ENCODE results near the gene SLC1A2. TPM values are rescaled to one million over a fixed set of nuclear protein-coding genes. Genes with fewer than 3 reads are reported as not detected.

SLC1A2 gene
- total RNA-seq, 1 experiment from 2014 or later, result 0.11 TPM

DNA sequence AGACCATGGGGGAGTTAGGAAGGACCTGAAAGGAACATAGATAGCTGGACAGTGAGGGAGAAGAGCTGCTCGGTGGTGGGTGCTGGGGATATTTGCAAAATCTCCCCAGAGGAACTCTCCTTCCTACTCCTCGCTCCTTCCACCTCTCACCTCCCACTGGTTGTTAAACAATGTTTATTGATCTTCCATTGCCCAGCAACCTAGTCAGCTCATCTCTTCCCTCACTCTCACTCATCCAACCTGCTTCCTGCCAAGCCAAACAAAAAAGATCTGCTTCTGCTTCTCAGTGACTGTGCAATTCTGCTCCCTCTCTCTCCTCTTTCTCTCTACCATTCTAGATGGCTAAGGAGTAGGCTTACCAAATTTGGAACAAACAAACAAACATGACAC lies 115.0 kb downstream of the SLC1A2 start:
- Histone ChIP-seq H3K4me1 (ENCODE audit: insufficient read depth, low read length, poor library complexity, severe bottlenecking) (no peaks in the 10 kb centered on the region), H3K27ac (ENCODE audit: low read depth, low read length, poor library complexity, severe bottlenecking) (no peak overlapping the region), H3K27me3 (replicated peaks; ENCODE audit: insufficient read depth, low read depth, low read length, poor library complexity) (peaks cover 6% of the 10 kb centered on the region), H3K9me3 (ENCODE audit: low read depth, low read length, poor library complexity, severe bottlenecking) (no peaks in the 10 kb centered on the region), H3K4me3 (ENCODE audit: low read depth, low read length, poor library complexity, severe bottlenecking) (no peak overlapping the region), H3K36me3 (ENCODE audit: insufficient read depth, low read length, poor library complexity, severe bottlenecking) (no peaks in the 10 kb centered on the region)
- CTCF ChIA-PET, result interaction anchor here (0.5 kb wide), 1 partner anchor 514 kb away, joined by 3 read pairs; no protein-coding TSS in a partner anchor
- no TSS peak for BruUV-seq (replicated peaks)
- intact Hi-C loops (cut with micrococcal nuclease; ENCODE audit: unreplicated experiment), result no loop called here
- POLR2A ChIA-PET (ENCODE audit: low non-redundant PET), result no interaction called here
- no peak for DNase-seq (ENCODE audit: low spot score)
- TF ChIP-seq, protein P1, sequence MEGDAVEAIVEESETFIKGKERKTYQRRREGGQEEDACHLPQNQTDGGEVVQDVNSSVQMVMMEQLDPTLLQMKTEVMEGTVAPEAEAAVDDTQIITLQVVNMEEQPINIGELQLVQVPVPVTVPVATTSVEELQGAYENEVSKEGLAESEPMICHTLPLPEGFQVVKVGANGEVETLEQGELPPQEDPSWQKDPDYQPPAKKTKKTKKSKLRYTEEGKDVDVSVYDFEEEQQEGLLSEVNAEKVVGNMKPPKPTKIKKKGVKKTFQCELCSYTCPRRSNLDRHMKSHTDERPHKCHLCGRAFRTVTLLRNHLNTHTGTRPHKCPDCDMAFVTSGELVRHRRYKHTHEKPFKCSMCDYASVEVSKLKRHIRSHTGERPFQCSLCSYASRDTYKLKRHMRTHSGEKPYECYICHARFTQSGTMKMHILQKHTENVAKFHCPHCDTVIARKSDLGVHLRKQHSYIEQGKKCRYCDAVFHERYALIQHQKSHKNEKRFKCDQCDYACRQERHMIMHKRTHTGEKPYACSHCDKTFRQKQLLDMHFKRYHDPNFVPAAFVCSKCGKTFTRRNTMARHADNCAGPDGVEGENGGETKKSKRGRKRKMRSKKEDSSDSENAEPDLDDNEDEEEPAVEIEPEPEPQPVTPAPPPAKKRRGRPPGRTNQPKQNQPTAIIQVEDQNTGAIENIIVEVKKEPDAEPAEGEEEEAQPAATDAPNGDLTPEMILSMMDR (conservative IDR thresholded peaks at IDR 0.05; ENCODE audit: low read depth, low read length), result no peak
- TF ChIP-seq EZH2 (IDR thresholded peaks at IDR 0.05; ENCODE audit: borderline replicate concordance, low read depth, low read length, poor library complexity, severe bottlenecking), result no peak

DNA sequence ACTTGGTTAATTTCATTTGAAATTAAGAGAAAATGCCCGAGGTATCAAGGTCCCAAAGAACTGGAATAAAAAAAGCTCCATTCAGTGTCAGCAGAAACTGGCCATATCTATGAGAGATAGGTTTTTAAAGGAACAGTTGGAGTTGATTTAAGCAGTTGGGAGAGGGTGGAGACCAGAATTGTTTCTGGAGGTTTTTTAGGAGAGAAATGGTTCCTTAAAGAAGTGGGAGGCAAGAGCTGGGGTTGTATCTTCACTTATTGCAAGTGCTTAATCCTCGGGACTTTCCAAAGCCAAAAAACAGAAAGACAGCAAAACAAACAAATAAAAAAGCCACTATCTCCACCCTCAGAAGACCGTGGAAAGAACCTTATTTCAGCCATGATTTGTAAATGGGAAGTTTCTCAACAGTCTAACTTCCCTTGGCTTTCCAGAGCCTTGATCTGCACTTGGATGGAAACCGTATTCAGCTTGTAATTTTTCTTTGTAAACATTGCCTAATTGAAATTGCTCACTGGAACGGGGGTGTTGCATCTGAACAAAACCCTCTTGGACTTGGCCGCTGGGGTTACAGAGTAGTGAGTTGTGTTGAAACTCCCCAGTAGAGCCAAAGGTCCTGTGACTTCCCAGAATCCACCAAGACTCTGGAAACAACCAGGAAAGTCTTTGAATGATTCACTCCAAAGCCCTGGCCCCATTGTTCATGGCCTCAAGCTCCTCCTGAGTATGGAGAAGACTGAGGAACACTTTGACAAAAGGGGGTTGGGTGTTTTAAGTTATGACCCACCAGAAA lies 115.6 kb downstream of the SLC1A2 start:
- Histone ChIP-seq H3K4me3 (ENCODE audit: low read depth, low read length, poor library complexity, severe bottlenecking) (no peak overlapping the region), H3K27me3 (replicated peaks; ENCODE audit: insufficient read depth, low read depth, low read length, poor library complexity) (peaks cover 7% of the 10 kb centered on the region), H3K9me3 (ENCODE audit: low read depth, low read length, poor library complexity, severe bottlenecking) (no peaks in the 10 kb centered on the region), H3K36me3 (ENCODE audit: insufficient read depth, low read length, poor library complexity, severe bottlenecking) (no peaks in the 10 kb centered on the region), H3K27ac (ENCODE audit: low read depth, low read length, poor library complexity, severe bottlenecking) (no peak overlapping the region), H3K4me1 (ENCODE audit: insufficient read depth, low read length, poor library complexity, severe bottlenecking) (no peaks in the 10 kb centered on the region)
- no peak for TF ChIP-seq EZH2 (IDR thresholded peaks at IDR 0.05; ENCODE audit: borderline replicate concordance, low read depth, low read length, poor library complexity, severe bottlenecking)
- TF ChIP-seq, protein P1 (conservative IDR thresholded peaks at IDR 0.05; ENCODE audit: low read depth, low read length), result no peak
- POLR2A ChIA-PET (ENCODE audit: low non-redundant PET), result interaction anchor here (0.6 kb wide), 1 partner anchor 22 kb away, joined by 3 read pairs; no protein-coding TSS in a partner anchor
- CTCF ChIA-PET, result no interaction called here
- no TSS peak for BruUV-seq (replicated peaks)
- intact Hi-C loops (cut with micrococcal nuclease; ENCODE audit: unreplicated experiment), result no loop called here
- no peak for DNase-seq (ENCODE audit: low spot score)

DNA sequence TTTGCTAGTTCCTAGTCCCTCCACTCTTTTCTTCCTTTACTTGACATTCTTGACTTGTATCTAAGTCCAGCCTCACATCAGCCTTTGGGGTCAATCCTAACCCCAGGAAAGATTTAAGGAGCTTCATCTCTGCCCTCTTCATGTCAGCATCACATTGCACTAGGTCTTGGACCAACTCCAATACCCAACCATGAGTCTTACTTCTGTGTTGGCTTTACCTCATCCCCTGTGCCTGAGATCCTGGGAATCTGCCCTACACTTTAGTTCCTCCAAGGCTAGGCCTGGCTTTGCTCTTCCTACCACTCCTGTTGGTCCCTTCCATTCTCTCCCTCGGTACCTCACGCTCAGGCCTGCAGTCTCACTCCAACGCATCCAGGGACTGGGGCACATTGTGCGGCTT lies 117.0 kb downstream of the SLC1A2 start:
- H3K36me3 ChIP-seq (ENCODE audit: insufficient read depth, low read length, poor library complexity, severe bottlenecking), result no peaks in the 10 kb centered on the region
- intact Hi-C loops (cut with micrococcal nuclease; ENCODE audit: unreplicated experiment), result no loop called here
- no peaks in the 10 kb centered on the region for H3K4me1 ChIP-seq (ENCODE audit: insufficient read depth, low read length, poor library complexity, severe bottlenecking)
- no peaks in the 10 kb centered on the region for H3K9me3 ChIP-seq (ENCODE audit: low read depth, low read length, poor library complexity, severe bottlenecking)
- peaks cover 19% of the 10 kb centered on the region for H3K27me3 ChIP-seq (replicated peaks; ENCODE audit: insufficient read depth, low read depth, low read length, poor library complexity)
- no peak for TF ChIP-seq EZH2 (IDR thresholded peaks at IDR 0.05; ENCODE audit: borderline replicate concordance, low read depth, low read length, poor library complexity, severe bottlenecking)
- TF ChIP-seq, protein P1 (conservative IDR thresholded peaks at IDR 0.05; ENCODE audit: low read depth, low read length), result no peak
- DNase-seq (ENCODE audit: low spot score), result no peak
- no TSS peak for BruUV-seq (replicated peaks)
- CTCF ChIA-PET, result no interaction called here
- no peak overlapping the region for H3K27ac ChIP-seq (ENCODE audit: low read depth, low read length, poor library complexity, severe bottlenecking)
- POLR2A ChIA-PET (ENCODE audit: low non-redundant PET), result no interaction called here
- no peak overlapping the region for H3K4me3 ChIP-seq (ENCODE audit: low read depth, low read length, poor library complexity, severe bottlenecking)
